GM12801 (cell line): ENCODE measurements around the gene A1BG.

Experiments
- TF ChIP-seq, protein P1 (sequence below): IDR thresholded peaks from one replicate; pipeline ENCODE4 v1.5.1; 2011; ENCODE audit warnings: control low read depth; ENCODE audit not compliant: insufficient read length; ENCODE audit errors: extremely low read depth

A1BG gene

DNA sequence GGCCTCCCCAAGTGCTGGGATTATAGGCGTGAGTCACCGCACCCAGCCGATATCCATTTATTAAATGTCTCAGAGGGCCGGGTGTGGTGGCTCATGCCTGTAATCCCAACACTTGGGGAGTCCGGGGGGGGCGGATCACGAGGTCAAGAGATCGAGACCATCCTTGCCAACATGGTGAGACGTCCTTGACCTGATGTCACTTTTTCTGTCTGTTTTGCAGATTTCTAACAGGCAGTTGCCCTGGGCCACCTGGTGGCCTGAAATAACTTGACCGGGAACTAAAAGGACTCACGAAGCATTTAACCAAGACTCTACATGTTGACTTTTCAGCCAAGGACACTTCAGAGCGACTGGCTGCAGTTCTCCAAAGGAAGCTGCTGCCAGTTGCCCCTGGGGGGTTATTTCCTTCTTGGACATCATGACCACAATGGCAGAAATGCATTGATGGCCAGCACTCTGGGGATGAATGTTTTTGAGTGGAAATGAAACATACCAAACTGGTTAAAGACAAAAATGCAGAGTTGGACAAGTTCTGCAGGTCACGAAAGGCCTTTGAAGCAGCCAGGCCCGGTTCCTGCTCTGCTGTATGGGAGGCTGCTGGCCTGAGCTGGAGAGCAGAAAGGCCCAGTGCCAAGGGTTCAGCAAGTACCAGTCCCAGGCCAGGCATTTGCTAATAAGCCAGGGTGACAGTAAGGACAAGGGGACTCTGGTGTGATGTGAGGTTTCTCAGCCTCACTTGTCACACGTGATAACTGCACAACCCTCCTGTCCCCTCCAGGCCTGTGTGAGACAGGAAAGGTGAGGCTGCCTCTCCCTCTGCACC is 19.2 kb upstream of the A1BG start:
- TF ChIP-seq, protein P1, sequence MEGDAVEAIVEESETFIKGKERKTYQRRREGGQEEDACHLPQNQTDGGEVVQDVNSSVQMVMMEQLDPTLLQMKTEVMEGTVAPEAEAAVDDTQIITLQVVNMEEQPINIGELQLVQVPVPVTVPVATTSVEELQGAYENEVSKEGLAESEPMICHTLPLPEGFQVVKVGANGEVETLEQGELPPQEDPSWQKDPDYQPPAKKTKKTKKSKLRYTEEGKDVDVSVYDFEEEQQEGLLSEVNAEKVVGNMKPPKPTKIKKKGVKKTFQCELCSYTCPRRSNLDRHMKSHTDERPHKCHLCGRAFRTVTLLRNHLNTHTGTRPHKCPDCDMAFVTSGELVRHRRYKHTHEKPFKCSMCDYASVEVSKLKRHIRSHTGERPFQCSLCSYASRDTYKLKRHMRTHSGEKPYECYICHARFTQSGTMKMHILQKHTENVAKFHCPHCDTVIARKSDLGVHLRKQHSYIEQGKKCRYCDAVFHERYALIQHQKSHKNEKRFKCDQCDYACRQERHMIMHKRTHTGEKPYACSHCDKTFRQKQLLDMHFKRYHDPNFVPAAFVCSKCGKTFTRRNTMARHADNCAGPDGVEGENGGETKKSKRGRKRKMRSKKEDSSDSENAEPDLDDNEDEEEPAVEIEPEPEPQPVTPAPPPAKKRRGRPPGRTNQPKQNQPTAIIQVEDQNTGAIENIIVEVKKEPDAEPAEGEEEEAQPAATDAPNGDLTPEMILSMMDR, result no peak

DNA sequence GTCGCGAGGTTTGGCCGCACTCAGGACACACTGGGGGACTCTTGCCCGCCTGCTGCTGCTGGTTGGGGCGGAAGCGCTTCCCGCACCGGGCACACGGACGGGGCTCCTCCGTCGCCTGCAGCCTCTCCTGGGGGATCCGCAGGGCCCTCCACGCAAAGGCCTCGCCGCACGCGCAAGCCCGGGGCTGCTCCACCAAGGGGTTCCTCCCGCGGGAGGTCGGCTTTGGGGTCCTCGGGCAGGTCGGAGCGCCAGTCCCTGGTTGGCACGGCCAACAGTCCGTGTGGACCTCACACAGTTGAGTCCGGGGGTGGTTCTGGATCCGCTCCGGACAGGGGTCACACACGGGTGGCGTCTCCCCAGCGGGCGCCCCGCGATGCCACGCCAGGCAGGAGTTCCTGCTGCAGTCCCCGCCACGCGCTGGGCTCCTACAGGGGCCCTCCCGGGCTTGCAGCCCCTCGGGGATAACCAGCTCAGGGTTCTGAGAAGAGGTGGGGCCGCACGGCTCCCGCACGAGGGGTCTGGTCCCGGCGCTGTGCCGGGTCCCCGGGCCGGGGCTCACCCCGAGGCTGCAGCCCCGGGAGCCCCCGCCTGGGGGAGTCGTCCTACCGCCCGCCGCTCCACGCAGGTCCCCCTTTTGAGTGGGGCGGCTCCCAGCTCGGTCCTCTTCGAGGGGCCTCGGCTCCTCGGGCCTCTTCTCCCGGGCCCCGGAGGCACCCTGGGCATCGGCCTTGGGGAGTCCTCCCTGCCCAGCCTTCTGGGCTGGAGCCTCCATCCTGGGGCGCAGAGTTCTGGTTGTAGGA is 15.5 kb upstream of the A1BG start:
- TF ChIP-seq, protein P1, result no peak

- TF ChIP-seq, protein P1, result no peak
Measured at GRCh38 chr19:58367698-58368454, 14.6 kb upstream of the A1BG start.

DNA sequence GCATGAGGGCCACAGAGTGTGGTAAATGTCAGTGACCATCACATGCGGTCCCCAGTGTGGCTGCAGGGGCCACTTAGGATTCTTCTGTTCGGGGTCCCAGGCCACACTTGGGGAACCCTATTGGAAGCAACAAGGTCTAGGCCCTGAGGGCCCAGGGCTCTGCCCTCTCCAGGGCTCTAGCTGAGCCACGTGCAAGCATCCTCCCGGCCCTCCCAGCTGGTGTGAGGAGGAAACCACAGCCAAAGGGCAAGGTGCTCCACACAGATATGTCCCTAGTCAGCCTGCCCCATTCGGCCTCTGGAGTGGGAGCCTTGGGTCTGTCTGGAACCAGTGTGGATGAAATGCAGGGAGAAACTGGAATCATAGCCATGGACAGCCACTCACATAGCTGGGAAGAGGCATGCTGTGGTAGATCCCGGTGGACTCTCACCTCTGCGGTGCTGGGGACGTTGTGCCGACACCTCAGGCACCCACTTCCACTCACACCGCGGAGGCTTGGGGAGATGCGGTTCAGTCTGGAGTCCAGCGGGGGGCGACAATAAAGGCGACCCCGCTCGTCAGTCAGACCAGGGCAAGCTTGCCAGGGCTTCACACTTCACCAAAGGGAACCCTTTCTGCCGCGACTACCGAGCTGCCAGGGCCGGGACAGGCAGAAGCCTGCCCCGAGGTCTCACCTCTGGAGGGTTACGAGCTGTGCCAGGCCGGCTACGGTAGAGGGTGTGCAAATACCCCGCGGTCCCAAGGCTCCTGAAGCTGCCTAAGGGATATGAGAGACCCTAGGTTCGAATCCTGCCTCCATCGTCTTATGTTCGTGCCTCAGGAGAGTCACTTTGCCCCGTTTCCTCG is 13.5 kb upstream of the A1BG start:
- TF ChIP-seq, protein P1, result no peak

GRCh38 chr19:58364146-58364545 is 10.9 kb upstream of the A1BG start:
- TF ChIP-seq, protein P1, result no peak

- TF ChIP-seq, protein P1, result no peak
Measured at GRCh38 chr19:58362272-58362994, 9.1 kb upstream of the A1BG start, which contains the start of gene ZNF497. Gene ZNF497, minus strand, starts transcription at chr19:58362751. Its CDS starts 5,116 bp downstream, at chr19:58357635.
